HG02938 (cell line): ENCODE measurements around the gene PRKCA.
"Not testable (repeated sequence)": the region's sequence is repeated elsewhere in the genome, so short reads cannot be mapped to it uniquely, and the experiment has no call there.

Experiments
- ATAC-seq: cut with Tn5 transposase; IDR thresholded peaks from one replicate; pipeline ENCODE4 v1.9.1; 2021; ENCODE audit warnings: mild to moderate bottlenecking, moderate library complexity; ENCODE audit not compliant: unreplicated experiment

PRKCA gene

DNA sequence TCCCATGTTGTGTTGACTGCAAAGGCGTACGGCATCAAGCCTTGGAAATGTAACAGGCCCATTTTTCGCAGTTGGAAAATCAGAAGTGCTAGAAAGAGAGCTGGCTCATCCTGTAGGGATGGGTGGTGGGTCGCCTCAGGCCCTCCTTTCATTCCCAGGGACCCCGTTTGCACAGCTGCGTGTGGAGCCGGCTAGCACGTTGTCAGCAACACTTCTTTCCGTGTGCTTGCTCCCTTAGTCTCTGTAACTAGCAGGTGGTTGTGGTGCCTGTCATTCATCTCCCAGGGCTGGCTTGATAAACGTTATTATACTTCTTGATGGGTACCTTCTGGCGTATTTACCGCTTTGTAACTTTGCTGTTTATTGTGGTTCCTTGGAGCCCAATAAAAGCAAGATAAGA lies 293.5 kb downstream of the PRKCA start:
- ATAC-seq, result no peak

GRCh38 chr17:66602659-66603384 lies 300.4 kb downstream of the PRKCA start:
- ATAC-seq, result no peak

- ATAC-seq, result no peak
These were observed 302.0 kb downstream of the PRKCA start for GRCh38 chr17:66604376-66604775.

GRCh38 chr17:66605541-66605940 lies 303.1 kb downstream of the PRKCA start:
- ATAC-seq, result no peak

- no peak for ATAC-seq
These were observed 308.1 kb downstream of the PRKCA start for GRCh38 chr17:66610361-66611133.

DNA sequence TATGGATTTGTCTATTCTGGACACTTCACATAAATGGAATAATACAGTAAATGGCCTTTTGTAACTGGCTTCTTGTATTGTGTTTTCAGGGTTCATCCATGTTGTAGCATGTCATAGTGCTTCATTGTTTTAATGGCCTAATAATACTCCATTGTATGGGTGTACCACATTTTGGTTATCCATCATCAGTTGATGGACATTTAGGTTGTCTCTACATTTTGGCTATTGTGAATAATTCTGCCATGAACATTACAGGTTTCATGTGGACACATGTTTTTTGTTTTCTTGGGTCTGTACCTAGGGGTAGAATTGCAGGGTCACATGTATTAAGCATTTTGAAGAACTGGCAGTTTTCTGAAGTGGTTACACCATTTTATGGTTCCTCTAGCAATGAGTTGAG lies 309.0 kb downstream of the PRKCA start:
- ATAC-seq, result no peak

- ATAC-seq, result no peak
These were observed 310.6 kb downstream of the PRKCA start for GRCh38 chr17:66612993-66613392.

DNA sequence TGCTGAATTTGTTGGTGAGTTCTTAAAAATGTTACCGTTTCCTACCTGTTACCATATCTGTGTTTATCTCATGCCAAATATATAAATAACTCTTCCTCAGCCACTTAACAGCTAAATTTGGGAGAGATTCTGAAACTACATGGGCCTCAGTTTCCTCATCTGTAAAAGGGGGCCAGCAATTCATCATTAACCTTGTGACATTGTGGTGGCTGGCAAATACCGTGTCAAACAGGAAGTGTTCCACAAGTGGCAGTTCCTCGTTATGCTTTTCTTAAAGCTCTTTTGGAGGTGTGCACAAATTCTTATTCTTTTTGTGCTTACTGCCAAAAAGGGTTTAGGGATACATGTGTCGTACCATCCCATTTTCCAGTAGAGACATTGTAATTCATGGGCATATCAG lies 312.1 kb downstream of the PRKCA start:
- no peak for ATAC-seq

DNA sequence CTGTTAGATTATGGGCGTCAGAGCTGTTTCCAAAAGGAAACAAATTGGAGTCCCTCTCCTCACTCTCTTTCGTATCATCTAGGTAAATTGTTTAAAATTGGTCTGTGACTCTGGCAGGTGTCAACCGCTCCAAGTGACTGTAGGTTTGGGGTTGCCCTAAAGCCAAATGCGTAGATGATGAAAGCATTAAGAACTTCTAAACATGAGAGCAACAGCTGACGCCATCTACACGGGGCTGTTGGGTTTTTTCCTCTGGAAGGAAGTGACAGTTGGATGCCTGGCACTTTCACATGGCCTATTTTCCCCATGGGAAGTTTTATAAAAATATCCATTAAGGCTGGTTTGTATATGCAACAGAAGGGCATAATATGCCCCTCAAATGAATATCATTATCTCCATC lies 316.8 kb downstream of the PRKCA start:
- ATAC-seq, result no peak

DNA sequence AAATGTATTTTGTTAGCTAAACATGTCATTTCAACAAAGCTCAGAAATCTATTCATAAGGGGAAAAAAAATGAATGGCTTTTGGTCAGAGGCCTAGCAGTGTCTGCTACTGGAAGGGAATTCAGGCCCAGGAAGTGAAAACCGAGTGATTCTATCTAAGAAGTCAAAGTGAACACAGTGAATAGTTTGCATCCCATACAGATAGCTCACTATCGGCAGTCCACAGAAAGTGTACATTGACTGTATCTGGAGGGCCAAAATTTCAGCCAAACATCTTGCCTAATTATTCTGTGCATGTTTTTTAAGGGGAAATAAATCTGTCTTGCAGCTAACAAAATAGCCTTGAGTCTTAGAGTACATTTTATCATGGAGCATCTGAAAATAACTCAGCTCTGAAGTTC lies 318.1 kb downstream of the PRKCA start:
- no peak for ATAC-seq

DNA sequence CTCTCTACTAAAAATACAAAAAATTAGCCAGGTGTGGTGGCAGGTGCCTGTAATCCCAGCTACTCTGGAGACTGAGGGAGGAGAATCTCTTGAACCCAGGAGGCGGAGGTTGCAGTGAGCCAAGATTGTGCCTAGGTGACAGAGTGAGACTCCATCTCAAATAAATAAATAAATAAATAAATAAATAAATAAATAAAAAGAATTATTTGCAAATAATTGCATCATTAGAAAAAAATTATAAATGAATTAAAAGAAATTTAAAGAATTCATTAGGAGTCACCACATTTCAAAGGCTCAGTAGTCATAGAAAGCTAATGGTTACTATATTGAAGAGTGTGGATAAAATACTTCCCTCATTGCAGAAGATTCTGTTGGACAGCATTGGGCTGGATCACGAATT lies 322.2 kb downstream of the PRKCA start:
- ATAC-seq, result not testable (repeated sequence)

DNA sequence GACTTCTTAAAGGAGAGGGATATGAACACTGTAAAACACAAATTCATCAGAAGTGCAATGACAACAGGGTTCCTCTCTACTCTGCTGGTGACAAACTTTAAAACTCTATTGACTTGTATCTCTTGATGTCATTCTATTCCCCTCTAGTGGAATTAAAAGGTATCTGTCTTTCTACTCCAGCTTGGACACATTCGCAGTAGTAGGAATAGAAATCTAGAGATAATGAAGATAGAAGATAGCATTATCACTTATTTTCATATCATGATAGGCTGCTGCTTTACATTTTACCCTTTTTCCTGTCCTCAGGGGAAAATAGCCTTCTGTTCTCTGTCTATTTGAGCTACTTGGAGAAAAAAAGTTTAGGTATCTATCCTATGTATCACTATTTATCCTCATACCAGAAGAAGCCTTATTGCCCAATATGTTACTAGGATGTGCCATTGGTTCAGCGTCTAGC lies 322.9 kb downstream of the PRKCA start:
- ATAC-seq, result no peak

DNA sequence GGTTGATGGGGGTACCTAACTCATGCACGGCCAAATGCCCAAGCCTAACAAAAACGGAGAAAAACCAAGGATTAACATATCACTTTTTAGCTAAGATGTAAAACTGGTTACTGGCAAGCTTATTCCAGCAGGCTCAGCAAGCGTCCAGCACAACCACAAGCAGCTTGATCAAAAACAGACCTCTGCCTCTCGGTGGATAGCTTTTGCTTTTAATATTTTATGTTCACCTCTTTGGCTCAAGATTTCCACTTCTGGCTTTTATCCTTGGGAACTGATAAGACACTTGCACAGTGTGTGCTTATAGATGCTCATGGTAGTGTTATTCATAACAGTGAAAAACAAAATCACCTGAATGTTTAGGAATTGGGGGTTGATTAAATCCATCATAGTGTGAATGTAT lies 325.6 kb downstream of the PRKCA start:
- no peak for ATAC-seq

DNA sequence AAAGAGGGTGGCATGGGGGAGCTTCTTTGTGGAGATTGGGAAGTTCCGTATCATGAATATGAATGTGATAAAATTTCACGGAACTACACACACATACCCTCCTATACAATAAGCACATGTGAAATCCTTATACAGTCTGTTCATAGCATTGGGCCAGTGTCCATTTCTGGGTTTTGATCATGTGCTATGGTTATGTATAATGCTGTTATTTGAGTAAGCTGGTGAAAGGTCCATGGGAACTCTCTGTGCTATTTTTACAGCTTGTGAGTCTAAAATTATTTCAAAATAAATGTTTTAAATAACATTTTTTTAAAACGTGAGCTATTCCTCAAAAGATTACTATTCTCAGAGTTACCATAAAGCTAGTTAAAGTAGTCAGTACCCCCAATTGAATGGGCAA lies 327.3 kb downstream of the PRKCA start:
- no peak for ATAC-seq

GRCh38 chr17:66630379-66630778 lies 328.0 kb downstream of the PRKCA start:
- ATAC-seq, result no peak

- no peak for ATAC-seq
These were observed 328.5 kb downstream of the PRKCA start for GRCh38 chr17:66630828-66631472.

DNA sequence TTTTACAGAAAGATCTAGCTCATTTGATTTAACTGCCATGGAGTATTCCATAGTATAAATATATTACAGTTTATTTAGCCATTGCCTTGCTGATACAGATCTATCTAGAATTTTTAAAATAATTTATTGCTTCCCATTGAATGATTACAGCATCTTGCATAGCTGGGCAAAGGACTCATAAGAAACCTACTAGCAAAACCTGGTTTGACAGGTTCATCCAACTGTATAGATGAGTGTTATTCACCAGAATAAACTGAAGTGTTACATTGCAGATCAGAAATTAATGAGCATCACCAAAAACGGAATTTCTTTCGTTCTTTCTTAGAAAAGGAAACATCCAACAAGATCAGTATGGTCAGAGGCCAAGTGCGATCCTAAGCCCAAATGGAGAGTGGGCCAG lies 330.3 kb downstream of the PRKCA start:
- ATAC-seq, result no peak

DNA sequence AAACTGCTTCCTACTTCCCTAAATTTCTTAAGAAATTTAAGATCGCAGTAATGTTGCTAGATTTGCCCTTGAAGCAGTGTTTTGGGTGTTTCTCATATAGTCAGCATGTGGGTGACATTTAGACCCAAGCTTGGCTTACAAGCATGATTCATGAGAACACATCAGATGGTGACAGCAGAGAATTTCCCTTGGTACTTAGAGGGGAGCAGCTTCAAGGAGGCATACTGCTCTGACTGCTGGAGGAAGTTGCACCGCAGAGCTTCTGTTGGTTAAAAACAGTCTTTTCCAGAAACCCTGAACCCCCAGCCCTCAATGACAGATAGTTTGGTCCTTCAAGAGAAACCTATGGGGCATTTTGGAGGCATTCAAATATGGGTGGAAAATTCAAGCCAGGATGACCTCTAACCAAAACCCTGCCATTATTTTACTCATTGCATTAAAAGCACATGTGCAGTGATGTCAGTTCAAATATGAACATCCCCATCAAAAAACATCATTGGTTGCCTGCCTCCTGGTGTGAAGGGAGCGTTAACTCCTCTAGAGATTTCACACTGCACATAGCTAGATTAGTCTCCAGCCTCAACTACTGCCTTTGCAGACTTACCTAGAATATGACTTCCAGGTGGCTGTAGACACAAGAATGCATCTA lies 331.0 kb downstream of the PRKCA start:
- ATAC-seq, result no peak

DNA sequence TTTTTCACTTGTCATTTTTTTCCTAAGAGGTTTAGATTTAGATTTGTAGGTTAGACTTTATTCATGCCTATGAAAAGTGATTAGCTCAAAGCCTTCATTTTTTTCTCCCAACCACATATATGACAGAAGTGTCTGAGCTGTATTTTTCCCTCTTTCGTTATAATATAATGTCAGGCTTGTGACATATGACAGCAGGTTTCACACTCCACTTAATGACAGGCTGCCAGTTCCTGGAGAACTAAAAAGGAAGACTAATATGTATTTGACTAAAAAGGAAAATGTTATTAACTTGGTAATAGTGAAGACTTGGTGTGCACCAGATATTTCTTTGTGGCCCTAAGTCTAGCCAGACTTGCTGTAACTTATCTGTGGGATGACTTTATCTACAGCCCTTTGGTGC lies 331.8 kb downstream of the PRKCA start:
- no peak for ATAC-seq

DNA sequence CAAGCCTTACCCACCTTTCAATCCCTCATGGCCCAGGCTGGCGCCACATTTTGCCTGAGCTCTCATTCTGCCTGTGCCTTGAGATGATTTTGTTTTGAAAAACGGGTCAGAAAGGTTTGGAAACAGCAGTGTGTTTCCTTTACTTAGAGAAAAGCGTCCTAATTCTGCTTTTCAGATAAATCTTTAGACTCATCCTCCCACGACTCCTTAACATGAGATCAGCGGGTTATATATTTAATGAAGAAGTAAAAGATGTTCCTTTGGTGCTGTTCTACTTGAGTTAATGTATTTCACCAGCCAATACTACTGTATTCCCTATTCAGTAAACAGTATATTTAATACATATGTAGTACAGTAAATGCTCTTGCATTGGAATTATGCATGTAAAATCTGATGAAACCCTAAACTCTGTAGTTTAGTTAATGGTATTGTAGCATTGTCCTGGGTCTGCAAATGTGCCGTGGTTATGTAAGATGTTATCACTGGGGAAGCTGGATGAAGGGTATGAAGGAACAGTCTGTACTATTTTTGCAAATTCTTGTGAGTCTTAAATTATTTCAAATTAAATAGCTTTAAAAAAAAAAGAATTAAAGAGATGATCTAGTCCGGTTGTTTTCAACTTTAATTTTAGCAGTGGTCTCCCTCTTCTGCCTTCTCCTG lies 333.1 kb downstream of the PRKCA start:
- ATAC-seq, result no peak

DNA sequence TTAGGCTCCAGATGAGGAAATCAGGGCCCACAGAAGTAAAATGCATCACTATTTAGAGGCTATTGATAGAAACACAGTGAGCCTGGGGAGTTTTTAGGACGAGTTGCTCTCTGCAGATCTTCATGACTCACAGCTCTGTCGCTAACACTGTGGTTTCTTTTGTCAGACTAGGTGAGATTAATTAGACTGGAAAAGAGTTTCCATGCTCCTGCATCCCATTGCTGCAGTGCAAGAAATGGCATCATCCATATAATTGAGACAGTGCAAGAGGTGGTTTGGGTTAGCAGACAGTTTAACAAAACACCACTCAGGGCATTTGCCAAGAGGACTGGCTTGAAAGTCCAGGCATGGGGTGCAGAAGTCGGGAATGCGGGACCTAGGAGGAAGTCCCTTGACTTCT lies 333.7 kb downstream of the PRKCA start:
- ATAC-seq, result no peak
